HEK293 (cell line): Measurements from ENCODE around the gene FADS3.

Experiments
- CTCF ChIA-PET: fragments of 350-600 bp; formaldehyde crosslinking; extraction: SDS; loops from one replicate; lab custom pipeline; 2021; ENCODE audit warnings: antibody characterized with exemption; lab: Yijun Ruan, JAX
- POLR2A ChIA-PET: fragments of 300-600 bp; formaldehyde crosslinking; extraction: SDS; loops from one replicate; lab custom pipeline; 2020; ENCODE audit warnings: antibody characterized with exemption, inconsistent platforms; lab: Yijun Ruan, JAX
- H3K27ac ChIP-seq: fragments of 200-500 bp; sonication (Bioruptor generic); 2 replicates; pipeline ENCODE4 v1.5.1; 2014; ENCODE audit warnings: low read depth, low read length, control low read depth, inconsistent platforms; ENCODE audit errors: extremely low read depth
- H3K36me3 ChIP-seq, 2 experiments: fragments of 200-500 bp in 1 of 2; sonication (Bioruptor generic) in 1 of 2; 1 replicate in 1 of 2; 2 replicates in 1 of 2; pipeline ENCODE4 v1.5.1; 2014 to 2017; ENCODE audit warnings: inconsistent platforms in 2 of 2, low read length in 2 of 2; ENCODE audit not compliant: control insufficient read depth in 2 of 2, insufficient read depth in 1 of 2
- H3K4me1 ChIP-seq: fragments of 200-500 bp; sonication (Bioruptor generic); 2 replicates; pipeline ENCODE4 v1.5.1; 2014; ENCODE audit warnings: mild to moderate bottlenecking, low read length, inconsistent platforms; ENCODE audit not compliant: control insufficient read depth, insufficient read depth
- H3K4me3 ChIP-seq: 2 replicates; pipeline ENCODE4 v1.5.1; 2011; ENCODE audit warnings: low read depth, mild to moderate bottlenecking, control low read depth, low read length, moderate library complexity
- H3K9me3 ChIP-seq: fragments of 200-500 bp; sonication (Bioruptor generic); 2 replicates; pipeline ENCODE4 v1.5.1; 2014; ENCODE audit warnings: low read depth, low read length, inconsistent platforms; ENCODE audit not compliant: control insufficient read depth, insufficient read depth
- SP2 ChIP-seq: fragments of 450-650 bp; formaldehyde crosslinking; IDR thresholded peaks from 2 replicates; pipeline ENCODE4 v1.5.1; 2016; ENCODE audit warnings: missing biosample characterization, missing genetic modification characterization
- WT1 ChIP-seq: fragments of 450-650 bp; formaldehyde crosslinking; IDR thresholded peaks from 2 replicates; pipeline ENCODE4 v1.5.1; 2016; ENCODE audit warnings: missing biosample characterization, missing genetic modification characterization
- YY1 ChIP-seq: fragments of 450-650 bp; formaldehyde crosslinking; IDR thresholded peaks from 2 replicates; pipeline ENCODE4 v1.5.1; 2018; ENCODE audit warnings: missing biosample characterization, missing genetic modification characterization
- ZBTB20 ChIP-seq: fragments of 450-650 bp; formaldehyde crosslinking; IDR thresholded peaks from 2 replicates; pipeline ENCODE4 v1.5.1; 2016; ENCODE audit warnings: missing biosample characterization, missing genetic modification characterization
- ZFP69B ChIP-seq: fragments of 450-650 bp; formaldehyde crosslinking; IDR thresholded peaks from 2 replicates; pipeline ENCODE4 v1.5.1; 2016; ENCODE audit warnings: missing biosample characterization, missing genetic modification characterization
- ZNF133 ChIP-seq: fragments of 450-650 bp; formaldehyde crosslinking; IDR thresholded peaks from 2 replicates; pipeline ENCODE4 v1.5.1; 2016; ENCODE audit warnings: missing biosample characterization, missing genetic modification characterization
- ZNF184 ChIP-seq: fragments of 450-650 bp; IDR thresholded peaks from 2 replicates; pipeline ENCODE4 v1.5.1; 2018; ENCODE audit warnings: missing biosample characterization, mild to moderate bottlenecking, missing genetic modification characterization
- ZNF223 ChIP-seq: fragments of 450-650 bp; formaldehyde crosslinking; IDR thresholded peaks from 2 replicates; pipeline ENCODE4 v1.5.1; 2016; ENCODE audit warnings: missing biosample characterization, missing genetic modification characterization
- ZNF23 ChIP-seq: fragments of 450-650 bp; formaldehyde crosslinking; IDR thresholded peaks from 2 replicates; pipeline ENCODE4 v1.5.1; 2016; ENCODE audit warnings: missing biosample characterization, missing genetic modification characterization, borderline replicate concordance
- ZNF404 ChIP-seq: fragments of 450-650 bp; formaldehyde crosslinking; IDR thresholded peaks from 2 replicates; pipeline ENCODE4 v1.5.1; 2017; ENCODE audit warnings: missing biosample characterization, missing genetic modification characterization
- ZNF473 ChIP-seq: fragments of 450-650 bp; formaldehyde crosslinking; IDR thresholded peaks from 2 replicates; pipeline ENCODE4 v1.5.1; 2017; ENCODE audit warnings: missing biosample characterization, missing genetic modification characterization
- ZNF548 ChIP-seq: fragments of 450-650 bp; formaldehyde crosslinking; IDR thresholded peaks from 2 replicates; pipeline ENCODE4 v1.5.1; 2016; ENCODE audit warnings: missing biosample characterization, missing genetic modification characterization
- ZNF571 ChIP-seq: fragments of 450-650 bp; formaldehyde crosslinking; IDR thresholded peaks from 2 replicates; pipeline ENCODE4 v1.5.0; 2017; ENCODE audit warnings: missing biosample characterization, missing genetic modification characterization
- ZNF596 ChIP-seq: fragments of 450-650 bp; IDR thresholded peaks from 2 replicates; pipeline ENCODE4 v1.5.0; 2018; ENCODE audit warnings: missing biosample characterization, mild to moderate bottlenecking, missing genetic modification characterization, moderate library complexity
- ZNF621 ChIP-seq: fragments of 450-650 bp; formaldehyde crosslinking; IDR thresholded peaks from 2 replicates; pipeline ENCODE4 v1.5.1; 2017; ENCODE audit warnings: missing biosample characterization, missing genetic modification characterization
- ZNF626 ChIP-seq: fragments of 450-650 bp; sonication (Bioruptor Pico); formaldehyde crosslinking; IDR thresholded peaks from 2 replicates; pipeline ENCODE4 v1.5.1; 2018; ENCODE audit warnings: missing biosample characterization, missing genetic modification characterization, inconsistent platforms
- TF ChIP-seq, protein P1 (sequence below): fragments of 450-650 bp; formaldehyde crosslinking; IDR thresholded peaks from 2 replicates; pipeline ENCODE4 v1.5.1; 2016; ENCODE audit warnings: missing biosample characterization, missing genetic modification characterization
- TF ChIP-seq, protein P2 (sequence below): fragments of 450-650 bp; formaldehyde crosslinking; IDR thresholded peaks from 2 replicates; pipeline ENCODE4 v1.5.1; 2016; ENCODE audit warnings: missing biosample characterization, missing genetic modification characterization
- TF ChIP-seq, protein P3 (sequence below): fragments of 450-650 bp; formaldehyde crosslinking; IDR thresholded peaks from 2 replicates; pipeline ENCODE4 v1.5.1; 2016; ENCODE audit warnings: missing biosample characterization, missing genetic modification characterization, borderline replicate concordance

FADS3 gene

GRCh38 chr11:61830237-61831105 lies 60.9 kb downstream of the FADS3 start:
- POLR2A ChIA-PET, result interaction anchor here (0.8 kb wide), 1 partner anchor 15 kb away, joined by 4 read pairs; no protein-coding TSS in a partner anchor
- H3K4me3 ChIP-seq, result no peak overlapping the region
- no peaks in the 10 kb centered on the region for H3K36me3 ChIP-seq
- H3K27ac ChIP-seq, result no peak overlapping the region; the same call in 1 of the 2 replicates
- TF ChIP-seq ZNF404 (tag by site-specific recombination), result no peak
- TF ChIP-seq ZBTB20, result no peak
- no peak for TF ChIP-seq WT1 (tag by site-specific recombination)
- TF ChIP-seq ZNF184 (tag by site-specific recombination), result no peak
- no peak for TF ChIP-seq ZFP69B (tag by site-specific recombination)
- no peak for TF ChIP-seq ZNF133 (tag by site-specific recombination)
- TF ChIP-seq, protein P1, sequence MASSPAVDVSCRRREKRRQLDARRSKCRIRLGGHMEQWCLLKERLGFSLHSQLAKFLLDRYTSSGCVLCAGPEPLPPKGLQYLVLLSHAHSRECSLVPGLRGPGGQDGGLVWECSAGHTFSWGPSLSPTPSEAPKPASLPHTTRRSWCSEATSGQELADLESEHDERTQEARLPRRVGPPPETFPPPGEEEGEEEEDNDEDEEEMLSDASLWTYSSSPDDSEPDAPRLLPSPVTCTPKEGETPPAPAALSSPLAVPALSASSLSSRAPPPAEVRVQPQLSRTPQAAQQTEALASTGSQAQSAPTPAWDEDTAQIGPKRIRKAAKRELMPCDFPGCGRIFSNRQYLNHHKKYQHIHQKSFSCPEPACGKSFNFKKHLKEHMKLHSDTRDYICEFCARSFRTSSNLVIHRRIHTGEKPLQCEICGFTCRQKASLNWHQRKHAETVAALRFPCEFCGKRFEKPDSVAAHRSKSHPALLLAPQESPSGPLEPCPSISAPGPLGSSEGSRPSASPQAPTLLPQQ, result no peak
- TF ChIP-seq ZNF621 (tag by site-specific recombination), result no peak
- TF ChIP-seq, protein P2, sequence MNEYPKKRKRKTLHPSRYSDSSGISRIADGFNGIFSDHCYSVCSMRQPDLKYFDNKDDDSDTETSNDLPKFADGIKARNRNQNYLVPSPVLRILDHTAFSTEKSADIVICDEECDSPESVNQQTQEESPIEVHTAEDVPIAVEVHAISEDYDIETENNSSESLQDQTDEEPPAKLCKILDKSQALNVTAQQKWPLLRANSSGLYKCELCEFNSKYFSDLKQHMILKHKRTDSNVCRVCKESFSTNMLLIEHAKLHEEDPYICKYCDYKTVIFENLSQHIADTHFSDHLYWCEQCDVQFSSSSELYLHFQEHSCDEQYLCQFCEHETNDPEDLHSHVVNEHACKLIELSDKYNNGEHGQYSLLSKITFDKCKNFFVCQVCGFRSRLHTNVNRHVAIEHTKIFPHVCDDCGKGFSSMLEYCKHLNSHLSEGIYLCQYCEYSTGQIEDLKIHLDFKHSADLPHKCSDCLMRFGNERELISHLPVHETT (tag by site-specific recombination), result no peak
- no peak for TF ChIP-seq ZNF571
- no peak for TF ChIP-seq ZNF473
- TF ChIP-seq SP2 (tag by site-specific recombination), result no peak
- no peak for TF ChIP-seq ZNF23
- TF ChIP-seq ZNF548 (tag by site-specific recombination), result no peak
- no peak for TF ChIP-seq ZNF223 (tag by site-specific recombination)
- no peak for TF ChIP-seq ZNF596 (tag by site-specific recombination)
- no peak for TF ChIP-seq YY1 (tag by site-specific recombination)
- TF ChIP-seq, protein P3, sequence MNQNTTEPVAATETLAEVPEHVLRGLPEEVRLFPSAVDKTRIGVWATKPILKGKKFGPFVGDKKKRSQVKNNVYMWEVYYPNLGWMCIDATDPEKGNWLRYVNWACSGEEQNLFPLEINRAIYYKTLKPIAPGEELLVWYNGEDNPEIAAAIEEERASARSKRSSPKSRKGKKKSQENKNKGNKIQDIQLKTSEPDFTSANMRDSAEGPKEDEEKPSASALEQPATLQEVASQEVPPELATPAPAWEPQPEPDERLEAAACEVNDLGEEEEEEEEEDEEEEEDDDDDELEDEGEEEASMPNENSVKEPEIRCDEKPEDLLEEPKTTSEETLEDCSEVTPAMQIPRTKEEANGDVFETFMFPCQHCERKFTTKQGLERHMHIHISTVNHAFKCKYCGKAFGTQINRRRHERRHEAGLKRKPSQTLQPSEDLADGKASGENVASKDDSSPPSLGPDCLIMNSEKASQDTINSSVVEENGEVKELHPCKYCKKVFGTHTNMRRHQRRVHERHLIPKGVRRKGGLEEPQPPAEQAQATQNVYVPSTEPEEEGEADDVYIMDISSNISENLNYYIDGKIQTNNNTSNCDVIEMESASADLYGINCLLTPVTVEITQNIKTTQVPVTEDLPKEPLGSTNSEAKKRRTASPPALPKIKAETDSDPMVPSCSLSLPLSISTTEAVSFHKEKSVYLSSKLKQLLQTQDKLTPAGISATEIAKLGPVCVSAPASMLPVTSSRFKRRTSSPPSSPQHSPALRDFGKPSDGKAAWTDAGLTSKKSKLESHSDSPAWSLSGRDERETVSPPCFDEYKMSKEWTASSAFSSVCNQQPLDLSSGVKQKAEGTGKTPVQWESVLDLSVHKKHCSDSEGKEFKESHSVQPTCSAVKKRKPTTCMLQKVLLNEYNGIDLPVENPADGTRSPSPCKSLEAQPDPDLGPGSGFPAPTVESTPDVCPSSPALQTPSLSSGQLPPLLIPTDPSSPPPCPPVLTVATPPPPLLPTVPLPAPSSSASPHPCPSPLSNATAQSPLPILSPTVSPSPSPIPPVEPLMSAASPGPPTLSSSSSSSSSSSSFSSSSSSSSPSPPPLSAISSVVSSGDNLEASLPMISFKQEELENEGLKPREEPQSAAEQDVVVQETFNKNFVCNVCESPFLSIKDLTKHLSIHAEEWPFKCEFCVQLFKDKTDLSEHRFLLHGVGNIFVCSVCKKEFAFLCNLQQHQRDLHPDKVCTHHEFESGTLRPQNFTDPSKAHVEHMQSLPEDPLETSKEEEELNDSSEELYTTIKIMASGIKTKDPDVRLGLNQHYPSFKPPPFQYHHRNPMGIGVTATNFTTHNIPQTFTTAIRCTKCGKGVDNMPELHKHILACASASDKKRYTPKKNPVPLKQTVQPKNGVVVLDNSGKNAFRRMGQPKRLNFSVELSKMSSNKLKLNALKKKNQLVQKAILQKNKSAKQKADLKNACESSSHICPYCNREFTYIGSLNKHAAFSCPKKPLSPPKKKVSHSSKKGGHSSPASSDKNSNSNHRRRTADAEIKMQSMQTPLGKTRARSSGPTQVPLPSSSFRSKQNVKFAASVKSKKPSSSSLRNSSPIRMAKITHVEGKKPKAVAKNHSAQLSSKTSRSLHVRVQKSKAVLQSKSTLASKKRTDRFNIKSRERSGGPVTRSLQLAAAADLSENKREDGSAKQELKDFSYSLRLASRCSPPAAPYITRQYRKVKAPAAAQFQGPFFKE (tag by site-specific recombination), result no peak
- TF ChIP-seq ZNF626 (tag by site-specific recombination), result no peak
- TF ChIP-seq, all 188 proteins: peak for 0
- CTCF ChIA-PET, result interaction anchor here (0.6 to 3.1 kb wide), 8 partner anchors 12 to 53 kb away, joined by 3 to 13 read pairs (median 7); no protein-coding TSS in a partner anchor
- peaks cover 10% of the 10 kb centered on the region; the same call in 1 of the 2 replicates for H3K4me1 ChIP-seq
- H3K9me3 ChIP-seq, result no peaks in the 10 kb centered on the region
